ACC112 (cell line): Measurements from ENCODE around the gene DNMBP.

Experiments
- H2AFZ ChIP-seq: fragments of 200-600 bp; sonication (generic); one replicate; pipeline ENCODE4 v1.6.0; 2017; ENCODE audit warnings: antibody characterized with exemption, low read length; ENCODE audit not compliant: unreplicated experiment
- H3K27ac ChIP-seq: fragments of 200-600 bp; sonication (generic); 2 replicates; pipeline ENCODE4 v1.5.1; 2014; ENCODE audit warnings: low read depth, mild to moderate bottlenecking, antibody characterized with exemption, low read length, moderate library complexity
- H3K27me3 ChIP-seq: fragments of 200-600 bp; sonication (generic); 2 replicates; pipeline ENCODE4 v1.6.1; 2014; ENCODE audit warnings: mild to moderate bottlenecking, antibody characterized with exemption, low read length, moderate library complexity, mixed read lengths; ENCODE audit not compliant: insufficient read depth
- H3K36me3 ChIP-seq: fragments of 200-600 bp; sonication (generic); 2 replicates; pipeline ENCODE4 v1.6.1; 2016; ENCODE audit warnings: mild to moderate bottlenecking, antibody characterized with exemption, low read length, moderate library complexity, mixed read lengths; ENCODE audit not compliant: insufficient read depth
- H3K4me1 ChIP-seq: fragments of 200-600 bp; sonication (generic); one replicate; pipeline ENCODE4 v1.6.1; 2016; ENCODE audit warnings: low read length, mixed read lengths; ENCODE audit not compliant: insufficient read depth, unreplicated experiment, control insufficient read depth
- H3K4me3 ChIP-seq: fragments of 200-600 bp; sonication (generic); 2 replicates; pipeline ENCODE4 v1.5.1; 2014; ENCODE audit warnings: mild to moderate bottlenecking, low read depth, low read length
- H3K79me2 ChIP-seq: fragments of 200-600 bp; sonication (generic); one replicate; pipeline ENCODE4 v1.6.0; 2016; ENCODE audit warnings: low read length; ENCODE audit not compliant: control insufficient read depth, unreplicated experiment, insufficient read depth

Gene DNMBP

DNA sequence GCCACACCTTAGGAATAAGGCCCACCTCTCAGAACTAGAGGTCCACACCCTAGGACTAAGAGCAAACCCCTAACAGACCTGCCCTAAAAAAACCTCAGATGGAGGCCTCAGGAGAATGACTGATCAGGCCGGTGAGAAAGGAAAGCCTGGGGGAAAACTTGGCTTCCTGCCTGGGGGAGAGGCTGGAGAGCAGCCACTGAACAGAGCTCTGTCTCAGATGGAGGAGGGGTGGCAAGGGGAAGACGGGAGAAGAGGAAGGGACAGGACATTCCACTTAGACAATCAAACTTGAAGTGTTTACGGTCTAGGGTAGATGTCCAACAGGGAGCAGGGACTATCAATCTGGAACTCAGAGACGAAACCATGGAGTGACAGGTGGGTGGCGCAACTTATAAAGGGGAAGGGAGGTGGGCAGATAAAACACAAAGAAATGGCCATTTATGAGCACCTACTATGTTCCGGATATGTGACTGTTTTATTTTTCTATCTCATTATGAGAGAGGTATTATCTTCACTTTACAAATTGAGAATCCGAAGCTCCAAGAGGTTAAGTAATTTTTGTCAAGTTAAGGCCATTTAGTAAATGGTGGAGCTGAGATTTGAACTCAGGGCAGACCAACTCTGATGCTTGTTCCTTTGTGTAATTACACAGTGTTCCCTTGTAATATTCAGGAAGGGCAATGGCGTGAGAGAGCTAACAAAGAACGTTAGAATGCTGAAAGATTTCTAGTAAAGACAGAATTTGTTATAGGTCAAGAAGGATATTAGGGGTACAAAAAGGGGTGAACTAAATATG, 82.6 kb downstream of the DNMBP start:
- Histone ChIP-seq H3K4me3 (peak overlapping the region; percentile 34), H3K36me3 (peaks cover 11% of the 10 kb centered on the region; the same call in 1 of the 2 replicates), H3K27ac (peak overlapping the region; percentile 44), H2AFZ (no peak overlapping the region), H3K27me3 (no peaks in the 10 kb centered on the region), H3K79me2 (peaks cover 86% of the 10 kb centered on the region), H3K4me1 (peaks cover 49% of the 10 kb centered on the region)

GRCh38 chr10:99924451-99925255, 85.1 kb downstream of the DNMBP start:
- no peaks in the 10 kb centered on the region for H3K27me3 ChIP-seq
- H3K4me1 ChIP-seq, result peaks cover 50% of the 10 kb centered on the region
- H3K79me2 ChIP-seq, result peaks cover 84% of the 10 kb centered on the region
- no peak overlapping the region for H3K4me3 ChIP-seq
- H2AFZ ChIP-seq, result no peak overlapping the region
- no peak overlapping the region for H3K27ac ChIP-seq
- H3K36me3 ChIP-seq, result no peaks in the 10 kb centered on the region

DNA sequence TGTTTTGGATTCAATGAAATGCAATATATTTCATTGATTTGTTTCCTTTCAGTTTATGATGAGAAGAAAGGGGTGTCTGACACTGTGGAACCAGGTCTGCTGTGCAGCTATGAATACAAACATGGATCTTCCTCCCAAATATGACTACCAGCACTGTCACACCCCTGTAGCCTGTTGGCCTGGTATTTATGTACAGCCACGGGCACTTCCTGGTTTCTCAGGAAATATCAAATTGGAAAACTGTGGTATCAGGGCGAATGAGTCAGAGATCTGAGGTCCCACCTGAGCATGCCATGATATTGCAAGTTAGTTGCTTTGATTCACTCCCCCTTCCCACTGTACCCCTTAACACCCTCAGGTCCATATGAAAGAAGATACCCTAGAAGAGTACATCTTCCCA, 87.8 kb downstream of the DNMBP start:
- no peak overlapping the region for H2AFZ ChIP-seq

GRCh38 chr10:99920901-99921300, 88.8 kb downstream of the DNMBP start:
- Histone ChIP-seq H3K4me3 (peak overlapping the region; percentile 19; the same call in 1 of the 2 replicates), H3K4me1 (peaks cover 39% of the 10 kb centered on the region), H3K79me2 (peaks cover 82% of the 10 kb centered on the region), H3K27me3 (no peaks in the 10 kb centered on the region), H3K36me3 (no peaks in the 10 kb centered on the region), H3K27ac (peak overlapping the region; percentile 73), H2AFZ (no peak overlapping the region)

More for the DNA sequence above, 87.8 kb downstream of the DNMBP start:
- no peaks in the 10 kb centered on the region for H3K36me3 ChIP-seq
- no peak overlapping the region for H3K4me3 ChIP-seq
- H3K4me1 ChIP-seq, result peaks cover 46% of the 10 kb centered on the region
- no peaks in the 10 kb centered on the region for H3K27me3 ChIP-seq
- peak overlapping the region; percentile 42 for H3K27ac ChIP-seq
- H3K79me2 ChIP-seq, result peaks cover 83% of the 10 kb centered on the region

GRCh38 chr10:99920486-99920885, 89.3 kb downstream of the DNMBP start:
- Histone ChIP-seq H3K79me2 (peaks cover 82% of the 10 kb centered on the region), H2AFZ (no peak overlapping the region), H3K4me3 (peak overlapping the region; percentile 19; the same call in 1 of the 2 replicates), H3K27me3 (no peaks in the 10 kb centered on the region), H3K27ac (peak overlapping the region; percentile 73), H3K4me1 (peaks cover 39% of the 10 kb centered on the region), H3K36me3 (no peaks in the 10 kb centered on the region)

- Histone ChIP-seq H3K27ac (peak overlapping the region; percentile 77), H3K4me1 (peaks cover 48% of the 10 kb centered on the region), H3K27me3 (no peaks in the 10 kb centered on the region), H3K4me3 (peak overlapping the region; percentile 56), H3K79me2 (peaks cover 86% of the 10 kb centered on the region), H2AFZ (no peak overlapping the region), H3K36me3 (no peaks in the 10 kb centered on the region)
These were observed 91.6 kb downstream of the DNMBP start for GRCh38 chr10:99917963-99918825.

DNA sequence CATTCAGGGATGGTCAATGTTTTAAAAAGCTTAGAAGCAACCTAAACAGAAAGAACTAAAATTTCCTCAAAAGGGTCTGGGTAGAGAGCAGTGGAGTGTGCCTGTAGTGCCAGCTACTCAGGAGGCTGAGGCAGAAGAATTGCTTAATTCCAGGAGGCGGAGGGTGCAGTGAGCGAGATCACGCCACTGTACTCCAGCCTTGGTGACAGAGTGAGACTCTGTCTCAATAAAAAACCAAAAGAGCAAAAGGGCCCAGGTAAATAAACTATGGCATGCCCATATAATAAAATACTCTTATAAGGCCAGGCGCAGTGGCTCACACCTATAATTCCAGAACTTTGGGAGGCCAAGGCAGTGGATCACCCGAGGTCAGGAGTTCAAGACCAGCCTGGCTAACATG, 93.0 kb downstream of the DNMBP start:
- Histone ChIP-seq H3K36me3 (no peaks in the 10 kb centered on the region), H3K27me3 (no peaks in the 10 kb centered on the region), H3K27ac (peak overlapping the region; percentile 77), H3K79me2 (peaks cover 85% of the 10 kb centered on the region), H3K4me1 (peaks cover 52% of the 10 kb centered on the region), H2AFZ (no peak overlapping the region), H3K4me3 (no peak overlapping the region)

DNA sequence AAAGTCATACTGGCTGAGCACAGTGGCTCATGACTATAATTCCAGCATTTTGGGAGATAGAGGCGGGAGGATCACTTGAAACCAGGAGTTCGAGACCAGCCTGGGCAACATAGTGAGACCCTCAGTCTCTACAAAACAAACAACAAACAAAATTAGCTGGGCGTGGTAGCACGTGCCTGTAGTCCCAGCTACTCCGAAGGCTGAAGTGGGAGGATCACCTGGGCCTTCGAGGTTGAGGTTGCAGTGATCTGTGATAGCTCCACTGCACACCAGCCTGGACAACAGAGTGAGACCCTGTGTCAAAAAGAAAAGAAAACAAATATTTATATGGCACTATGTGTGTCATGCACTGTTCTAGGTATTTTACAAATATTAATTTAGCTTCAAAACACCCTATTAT, 94.3 kb downstream of the DNMBP start:
- Histone ChIP-seq H3K27me3 (no peaks in the 10 kb centered on the region), H2AFZ (no peak overlapping the region), H3K4me1 (peaks cover 43% of the 10 kb centered on the region), H3K4me3 (no peak overlapping the region), H3K79me2 (peaks cover 87% of the 10 kb centered on the region), H3K36me3 (no peaks in the 10 kb centered on the region), H3K27ac (no peak overlapping the region)

- H3K27ac ChIP-seq, result peak overlapping the region; percentile 70; the same call in 1 of the 2 replicates
- no peaks in the 10 kb centered on the region for H3K36me3 ChIP-seq
- no peak overlapping the region for H3K4me3 ChIP-seq
- H3K79me2 ChIP-seq, result peaks cover 87% of the 10 kb centered on the region
- H3K4me1 ChIP-seq, result peaks cover 44% of the 10 kb centered on the region
- no peaks in the 10 kb centered on the region for H3K27me3 ChIP-seq
- no peak overlapping the region for H2AFZ ChIP-seq
These were observed 95.5 kb downstream of the DNMBP start for GRCh38 chr10:99914236-99914635.

DNA sequence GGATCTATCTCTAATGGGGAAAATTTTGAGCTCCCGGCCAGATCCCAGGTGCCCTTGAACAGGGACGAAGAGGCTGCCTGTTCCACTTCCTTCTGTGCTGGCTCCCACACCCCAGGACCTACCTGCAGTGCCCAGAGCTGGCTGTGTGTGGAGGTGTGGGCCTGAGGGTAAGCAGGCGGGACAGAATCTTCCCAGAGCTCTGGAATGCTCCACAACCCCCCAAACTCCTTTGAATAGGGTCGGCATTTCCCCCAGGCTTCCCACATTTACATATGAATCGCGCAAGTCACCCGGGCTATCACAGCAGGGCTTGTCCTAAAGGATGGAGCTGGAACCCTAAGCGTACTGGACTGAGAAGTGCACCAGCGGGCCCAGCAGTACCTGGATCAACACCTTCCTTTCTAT, 95.9 kb downstream of the DNMBP start:
- Histone ChIP-seq H2AFZ (no peak overlapping the region), H3K79me2 (peaks cover 85% of the 10 kb centered on the region), H3K4me3 (no peak overlapping the region), H3K4me1 (peaks cover 44% of the 10 kb centered on the region), H3K36me3 (no peaks in the 10 kb centered on the region; the same call in 1 of the 2 replicates), H3K27me3 (no peaks in the 10 kb centered on the region), H3K27ac (peak overlapping the region; percentile 70; the same call in 1 of the 2 replicates)
